Ascending aorta (tissue), 2 donors: ENCODE results near the gene ABCB6. TPM values are rescaled to one million over a fixed set of nuclear protein-coding genes. Genes with fewer than 3 reads are reported as not detected.

Source experiments
- DNase-seq, 2 donors: peaks; one replicate each; pipeline ENCODE4 v3.0.0-alpha.2; 2019; ENCODE audit warnings: low spot score in 2 of 2
- H3K27ac ChIP-seq, 2 donors: fragments of 200-600 bp; sonication (generic); one replicate each; pipeline ENCODE4 v1.5.1; 2016 to 2017; ENCODE audit warnings: mild to moderate bottlenecking in 1 of 2
- H3K27me3 ChIP-seq: fragments of 200-600 bp; sonication (generic); one replicate; pipeline ENCODE4 v1.5.1; 2017
- H3K36me3 ChIP-seq, 2 donors: fragments of 200-600 bp; sonication (generic); one replicate each; pipeline ENCODE4 v1.5.1; 2016
- H3K4me1 ChIP-seq, 2 donors: fragments of 200-600 bp; sonication (generic); one replicate each; pipeline ENCODE4 v1.5.1; 2016 to 2017; ENCODE audit warnings: mild to moderate bottlenecking in 1 of 2
- H3K4me3 ChIP-seq, 2 donors: fragments of 200-600 bp; sonication (generic); one replicate each; pipeline ENCODE4 v1.5.1; 2016 to 2017; ENCODE audit warnings: mild to moderate bottlenecking in 1 of 2
- H3K9me3 ChIP-seq, 2 donors: fragments of 200-600 bp; sonication (generic); one replicate each; pipeline ENCODE4 v1.5.1; 2016
- CTCF ChIP-seq, 3 experiments: fragments of 200-600 bp in 2 of 3; fragments of 450-650 bp in 1 of 3; sonication (generic) in 2 of 3; IDR thresholded peaks; one replicate each; pipeline ENCODE4 v1.5.1; 2016 to 2019; ENCODE audit warnings: antibody characterized with exemption in 3 of 3, mild to moderate bottlenecking in 1 of 3, moderate library complexity in 1 of 3
- intact Hi-C: fragments of 100-400 bp; cut with DNase I; formaldehyde crosslinking; loops from one replicate; pipeline ENCODE4 v1.15.1; 2023
- total RNA-seq: library from RNA; depleted of rRNA; stranded (reverse); fragments of >200 nt; gene quantifications from one replicate; pipeline ENCODE4 v1.1.0, GENCODE V29; 2016

ABCB6 gene
- total RNA-seq, 1 donor from 2014 or later, result 17.9 TPM

- intact Hi-C loops, result no loop called here
- Histone ChIP-seq H3K36me3 (peaks cover 9 to 23% of the 10 kb centered on the region in 2 donors), H3K4me1 (peaks cover 24 to 52% of the 10 kb centered on the region in 2 donors), H3K4me3 (peak overlapping the region in 1 of 2 donors; percentile 96), H3K9me3 (no peaks in the 10 kb centered on the region), H3K27me3 (no peaks in the 10 kb centered on the region), H3K27ac (peak overlapping the region; percentile 96 to 99)
- no peak for DNase-seq
- no peak for TF ChIP-seq CTCF (IDR thresholded peaks at IDR 0.05)
Observed at GRCh38 chr2:219246559-219246958, 27.8 kb upstream of the ABCB6 start.

GRCh38 chr2:219245899-219246230 is 27.1 kb upstream of the ABCB6 start:
- Histone ChIP-seq H3K4me3 (peak overlapping the region; percentile 82 to 96), H3K27me3 (no peaks in the 10 kb centered on the region), H3K27ac (peak overlapping the region; percentile 96 to 99), H3K4me1 (peaks cover 24 to 45% of the 10 kb centered on the region in 2 donors), H3K36me3 (peaks cover 9 to 16% of the 10 kb centered on the region in 2 donors), H3K9me3 (no peaks in the 10 kb centered on the region)
- no peak for DNase-seq
- intact Hi-C loops, result loop anchor here (1.0 kb wide), 3 partner anchors 17 to 49 kb away; partner anchors contain the start of genes ANKZF1, ATG9A and DNAJB2
- no peak for TF ChIP-seq CTCF (IDR thresholded peaks at IDR 0.05)

- H3K4me1 ChIP-seq, result peaks cover 20 to 40% of the 10 kb centered on the region in 2 donors
- intact Hi-C loops, result loop anchor here (1.0 kb wide), 3 partner anchors 16 to 50 kb away; partner anchors contain the start of genes ANKZF1, ATG9A and DNAJB2
Observed at GRCh38 chr2:219245148-219245898, 26.6 kb upstream of the ABCB6 start, which contains the start of the genes GLB1L and STK16. TSS of gene GLB1L (minus strand) at chr2:219245444. CDS start at chr2:219243573, 1,871 bp downstream. TSS of gene STK16 (plus strand) at chr2:219245479. CDS start at chr2:219246000, 521 bp downstream.

GRCh38 chr2:219244789-219245147 is 26.0 kb upstream of the ABCB6 start:
- Histone ChIP-seq H3K9me3 (no peaks in the 10 kb centered on the region), H3K4me1 (peaks cover 15 to 34% of the 10 kb centered on the region in 2 donors), H3K27me3 (no peaks in the 10 kb centered on the region), H3K36me3 (peaks cover 8 to 9% of the 10 kb centered on the region in 2 donors), H3K4me3 (peak overlapping the region; percentile 82 to 96), H3K27ac (peak overlapping the region; percentile 96 to 99)
- no peak for TF ChIP-seq CTCF (IDR thresholded peaks at IDR 0.05)
- intact Hi-C loops, result loop anchor here (1.0 kb wide), 3 partner anchors 15 to 51 kb away; partner anchors contain the start of genes ANKZF1, ATG9A and DNAJB2
- no peak for DNase-seq

More at GRCh38 chr2:219245148-219245898, 26.6 kb upstream of the ABCB6 start, which contains the start of the genes GLB1L and STK16:
- Histone ChIP-seq H3K27ac (peak within 1 kb of the TSS; percentile 96 to 99), H3K4me3 (peak within 1 kb of the TSS; percentile 82 to 96), H3K36me3 (peaks cover 9 to 10% of the 10 kb centered on the region in 2 donors), H3K9me3 (no peaks in the 10 kb centered on the region), H3K27me3 (no peaks in the 10 kb centered on the region)
- no peak for TF ChIP-seq CTCF (IDR thresholded peaks at IDR 0.05)
- DNase-seq, result peak; percentile 69 to 97

- DNase-seq, result no peak
- Histone ChIP-seq H3K27ac (no peak overlapping the region), H3K4me3 (no peak overlapping the region), H3K36me3 (peaks cover 7 to 12% of the 10 kb centered on the region in 2 donors), H3K27me3 (no peaks in the 10 kb centered on the region), H3K9me3 (no peaks in the 10 kb centered on the region), H3K4me1 (peaks cover 5 to 23% of the 10 kb centered on the region in 2 donors)
- TF ChIP-seq CTCF (IDR thresholded peaks at IDR 0.05), result no peak
- intact Hi-C loops, result no loop called here
Observed at GRCh38 chr2:219243291-219243761, 24.6 kb upstream of the ABCB6 start.
